Measurements from ENCODE around the gene C12orf42. TPM values are rescaled to one million over a fixed set of nuclear protein-coding genes. Genes with fewer than 3 reads are reported as not detected.

C12orf42 gene
- total and polyA plus RNA-seq, 9 donors = not detected

DNA sequence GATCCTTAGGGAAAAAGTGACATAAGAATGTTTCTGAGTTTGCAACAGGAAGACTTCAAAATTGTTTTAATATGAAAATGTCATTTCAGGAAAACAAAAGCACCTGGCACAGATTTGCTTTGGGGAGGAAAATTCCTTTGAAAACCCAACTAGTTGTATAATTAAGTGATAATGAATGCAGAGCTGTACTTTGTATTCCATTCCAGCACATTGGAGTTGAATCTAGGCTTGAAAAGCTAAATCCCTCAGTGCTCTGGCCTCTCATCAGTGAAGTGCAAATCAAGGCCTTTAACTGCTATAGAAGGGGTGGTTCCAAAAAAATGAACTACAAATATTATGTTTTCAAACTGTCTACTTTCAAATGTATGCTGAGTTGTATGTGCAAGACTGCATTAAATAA, 19.6 kb upstream of the C12orf42 start:
- no peaks in the 10 kb centered on the region for H3K9me3 ChIP-seq
- intact Hi-C loops (cut with DNase I) = no loop called here
- DNase-seq = no peak
- no peak overlapping the region for H3K27ac ChIP-seq
- H3K4me3 ChIP-seq = no peak overlapping the region
- H3K4me1 ChIP-seq (ENCODE audit: insufficient read depth) = no peaks in the 10 kb centered on the region
- TF ChIP-seq, protein P1, sequence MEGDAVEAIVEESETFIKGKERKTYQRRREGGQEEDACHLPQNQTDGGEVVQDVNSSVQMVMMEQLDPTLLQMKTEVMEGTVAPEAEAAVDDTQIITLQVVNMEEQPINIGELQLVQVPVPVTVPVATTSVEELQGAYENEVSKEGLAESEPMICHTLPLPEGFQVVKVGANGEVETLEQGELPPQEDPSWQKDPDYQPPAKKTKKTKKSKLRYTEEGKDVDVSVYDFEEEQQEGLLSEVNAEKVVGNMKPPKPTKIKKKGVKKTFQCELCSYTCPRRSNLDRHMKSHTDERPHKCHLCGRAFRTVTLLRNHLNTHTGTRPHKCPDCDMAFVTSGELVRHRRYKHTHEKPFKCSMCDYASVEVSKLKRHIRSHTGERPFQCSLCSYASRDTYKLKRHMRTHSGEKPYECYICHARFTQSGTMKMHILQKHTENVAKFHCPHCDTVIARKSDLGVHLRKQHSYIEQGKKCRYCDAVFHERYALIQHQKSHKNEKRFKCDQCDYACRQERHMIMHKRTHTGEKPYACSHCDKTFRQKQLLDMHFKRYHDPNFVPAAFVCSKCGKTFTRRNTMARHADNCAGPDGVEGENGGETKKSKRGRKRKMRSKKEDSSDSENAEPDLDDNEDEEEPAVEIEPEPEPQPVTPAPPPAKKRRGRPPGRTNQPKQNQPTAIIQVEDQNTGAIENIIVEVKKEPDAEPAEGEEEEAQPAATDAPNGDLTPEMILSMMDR (IDR thresholded peaks at IDR 0.05) = no peak
- no peak for TF ChIP-seq EP300 (IDR thresholded peaks at IDR 0.05)
- no peak for TF ChIP-seq POLR2A (IDR thresholded peaks at IDR 0.05)
- H3K36me3 ChIP-seq = no peaks in the 10 kb centered on the region
- H3K27me3 ChIP-seq = no peaks in the 10 kb centered on the region

DNA sequence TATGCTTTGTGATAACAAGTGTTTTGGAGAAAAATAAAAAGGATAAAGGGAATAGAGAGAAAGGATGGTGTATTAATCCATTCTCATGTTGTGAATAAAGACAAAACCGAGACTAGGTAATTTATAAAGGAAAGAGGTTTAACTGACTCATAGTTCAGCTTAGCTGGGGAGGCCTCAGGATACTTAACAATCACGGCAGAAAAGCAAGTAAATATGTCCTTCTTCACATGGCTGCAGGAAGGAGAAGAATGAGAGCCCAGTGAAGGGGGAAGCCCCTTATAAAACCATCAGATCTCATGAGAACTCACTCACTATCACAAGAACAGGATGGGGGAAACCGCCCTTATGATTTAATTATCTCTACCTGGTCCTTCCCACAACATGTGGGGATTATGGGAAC, 18.1 kb upstream of the C12orf42 start:
- 74 to 80% (median 76%) methylated on average over 3 of the region's 3 CpGs for WGBS, 3 donors

DNA sequence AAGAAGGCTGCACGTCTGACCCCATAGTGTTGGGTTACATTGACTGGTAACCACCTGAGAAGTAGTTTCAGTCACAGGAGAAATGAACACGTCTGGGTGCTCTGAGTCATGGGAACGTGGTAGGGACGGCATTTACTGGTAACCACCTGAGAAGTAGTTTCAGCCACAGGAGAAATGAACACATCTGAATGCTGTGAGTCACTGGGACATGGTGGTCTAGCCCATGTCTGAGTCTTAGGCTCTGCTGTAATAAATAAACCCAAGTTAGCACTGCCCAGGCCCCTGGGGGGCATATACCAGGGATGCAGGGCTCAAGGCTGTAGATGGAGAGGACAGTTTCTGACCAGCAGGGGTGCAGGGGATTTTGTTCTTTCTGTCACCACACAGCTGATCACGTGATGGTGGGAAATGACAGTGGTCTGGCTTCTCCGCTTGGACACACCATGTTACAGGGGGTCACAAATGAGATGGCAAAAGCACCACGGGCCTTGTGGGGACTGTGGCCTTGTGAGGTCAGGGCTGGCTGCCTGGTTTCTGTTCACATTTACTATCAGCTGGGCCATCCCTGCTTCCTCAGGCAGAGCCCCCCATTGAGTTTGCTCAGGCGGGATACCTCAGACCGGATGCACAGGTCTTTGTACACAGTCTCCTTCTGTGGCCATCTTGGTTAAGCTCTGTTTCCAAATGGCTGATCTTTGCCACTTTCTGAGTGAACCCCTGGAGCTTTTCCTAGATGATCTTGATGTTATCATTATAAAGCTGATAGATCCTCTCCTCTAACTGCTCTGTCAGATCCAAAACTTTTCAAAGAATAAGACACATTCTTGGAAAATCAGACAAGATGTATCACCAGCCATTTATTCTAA, 9.8 kb upstream of the C12orf42 start:
- H3K27ac ChIP-seq = no peak overlapping the region
- 79 to 86% (median 82%) methylated on average over 9 of the region's 9 CpGs for WGBS, 3 donors
- TF ChIP-seq EP300 (IDR thresholded peaks at IDR 0.05) = no peak
- TF ChIP-seq, protein P1 (IDR thresholded peaks at IDR 0.05) = no peak
- TF ChIP-seq POLR2A (IDR thresholded peaks at IDR 0.05) = no peak
- no peak overlapping the region for H3K4me3 ChIP-seq
- H3K9me3 ChIP-seq = no peaks in the 10 kb centered on the region
- H3K36me3 ChIP-seq = no peaks in the 10 kb centered on the region
- H3K27me3 ChIP-seq = no peaks in the 10 kb centered on the region
- no peak for DNase-seq
- no peaks in the 10 kb centered on the region for H3K4me1 ChIP-seq (ENCODE audit: insufficient read depth)
- intact Hi-C loops (cut with DNase I) = no loop called here

More for the DNA sequence above, 18.1 kb upstream of the C12orf42 start:
- no peak for DNase-seq
- Histone ChIP-seq H3K4me3 (no peak overlapping the region), H3K4me1 (ENCODE audit: insufficient read depth) (no peaks in the 10 kb centered on the region), H3K27ac (no peak overlapping the region), H3K27me3 (no peaks in the 10 kb centered on the region), H3K9me3 (no peaks in the 10 kb centered on the region), H3K36me3 (no peaks in the 10 kb centered on the region)
- intact Hi-C loops (cut with DNase I) = no loop called here
- no peak for TF ChIP-seq EP300 (IDR thresholded peaks at IDR 0.05)
- TF ChIP-seq, protein P1 (IDR thresholded peaks at IDR 0.05) = no peak
- no peak for TF ChIP-seq POLR2A (IDR thresholded peaks at IDR 0.05)

DNA sequence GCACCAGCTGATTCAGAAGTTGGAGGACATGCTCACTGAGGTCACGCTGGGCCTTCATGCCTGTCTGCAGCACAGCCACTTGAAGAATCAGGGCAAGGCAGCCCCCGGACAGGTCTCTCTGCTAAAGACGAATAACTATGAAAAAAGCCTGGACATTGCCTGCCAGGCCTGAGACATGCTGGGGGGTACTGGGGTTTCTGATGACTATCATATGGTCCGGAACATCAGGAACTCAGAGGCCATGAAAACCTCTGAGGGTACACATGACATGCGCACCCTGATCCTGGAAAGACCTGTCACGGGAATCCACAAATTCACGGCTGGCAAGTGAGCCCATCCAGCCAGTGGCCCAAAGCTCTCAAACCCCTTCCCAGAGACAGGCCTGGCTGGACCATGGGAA, 8.8 kb upstream of the C12orf42 start:
- WGBS, 3 donors = 83 to 95% (median 86%) methylated on average over 7 of the region's 7 CpGs
- H3K4me3 ChIP-seq = no peak overlapping the region
- no peak overlapping the region for H3K27ac ChIP-seq
- intact Hi-C loops (cut with DNase I) = no loop called here
- TF ChIP-seq EP300 (IDR thresholded peaks at IDR 0.05) = no peak
- TF ChIP-seq, protein P1 (IDR thresholded peaks at IDR 0.05) = no peak
- TF ChIP-seq POLR2A (IDR thresholded peaks at IDR 0.05) = no peak
- no peaks in the 10 kb centered on the region for H3K27me3 ChIP-seq
- DNase-seq = no peak
- H3K36me3 ChIP-seq = no peaks in the 10 kb centered on the region
- H3K4me1 ChIP-seq (ENCODE audit: insufficient read depth) = no peaks in the 10 kb centered on the region
- no peaks in the 10 kb centered on the region for H3K9me3 ChIP-seq
